ENCODE measurements around the gene LIPT1.
"Not testable (repeated sequence)": the region's sequence is repeated elsewhere in the genome, so short reads cannot be mapped to it uniquely, and the experiment has no call there.

The LIPT1 gene

GRCh38 chr2:99171377-99172140, 16.8 kb downstream of the LIPT1 start:
- no peak for DNase-seq (ENCODE audit: low read depth in 2 of 2)

DNA sequence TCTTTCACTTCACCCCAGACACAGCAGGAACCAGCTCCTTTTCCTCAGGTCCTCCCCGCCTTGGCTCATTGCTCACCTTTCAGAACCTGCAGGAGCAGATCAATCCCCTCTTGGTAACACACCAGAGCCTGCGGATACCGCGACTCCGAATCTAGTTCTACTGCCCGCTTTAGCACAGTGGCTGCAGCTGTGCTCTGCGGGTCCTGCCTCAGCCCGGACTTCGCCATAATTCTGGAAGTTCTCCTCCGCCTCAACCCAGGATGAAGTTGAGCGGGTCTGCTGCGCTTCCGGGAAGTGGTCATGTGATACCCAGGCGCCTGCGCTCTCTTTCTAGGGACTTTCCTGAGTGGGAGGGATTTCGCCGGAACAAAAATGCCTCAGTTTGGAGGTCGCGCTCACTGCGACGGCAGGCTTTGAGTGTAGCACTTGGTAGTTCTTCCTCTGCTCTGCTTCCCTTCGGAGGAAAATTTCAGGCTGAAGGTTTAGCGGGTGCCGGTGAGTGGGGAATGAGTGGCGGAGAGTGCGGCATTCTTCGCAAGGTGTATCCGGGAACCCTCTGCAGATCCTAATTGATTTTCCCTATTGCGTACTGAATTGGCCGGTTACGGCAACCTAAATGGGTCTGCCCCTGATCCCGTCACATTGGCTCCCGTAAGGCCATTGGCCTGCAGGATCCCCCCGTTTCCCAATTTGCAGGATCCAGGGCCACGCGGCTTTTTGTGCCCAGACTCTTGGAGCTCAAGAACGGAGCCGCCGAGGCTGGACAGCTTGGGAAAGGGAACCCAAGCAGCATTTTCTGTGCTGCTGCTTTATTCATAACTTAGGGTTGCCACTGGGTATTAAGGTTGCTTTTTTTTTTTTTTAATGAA, 26.2 kb downstream of the LIPT1 start, which contains the start of the genes MITD1 and MRPL30:
MITD1 (minus strand) TSS at position 304 of the 869 bp plus-strand sequence; CDS start at position 227, 77 bp downstream.
MRPL30 (plus strand) TSS at position 430 of the 869 bp plus-strand sequence. CDS start 5,020 bp downstream, outside the sequence.
- peak; percentile 73 to 78 for DNase-seq (ENCODE audit: low read depth in 2 of 2)

- DNase-seq (ENCODE audit: low read depth in 2 of 2) = no peak
Measured at GRCh38 chr2:99181624-99182000, 26.8 kb downstream of the LIPT1 start.

DNA sequence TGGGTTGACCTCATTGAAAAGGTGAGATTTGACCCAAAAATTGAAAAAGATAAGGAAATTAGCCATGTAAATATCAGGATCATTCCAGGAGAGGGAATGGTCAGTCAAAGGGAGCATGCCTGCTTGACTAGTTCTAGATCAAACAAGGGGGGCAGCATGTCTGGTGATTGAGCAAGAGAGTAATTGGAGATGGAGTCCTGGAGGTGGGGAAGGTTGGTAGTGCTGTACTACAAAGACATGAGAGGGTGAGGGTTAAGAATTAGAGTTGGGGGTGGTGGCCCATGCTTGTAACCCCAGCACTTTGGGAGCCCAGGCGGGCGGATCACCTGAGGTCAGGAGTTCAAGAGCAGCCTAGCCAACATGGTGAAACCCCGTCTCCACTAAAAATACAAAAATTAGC, 28.3 kb downstream of the LIPT1 start:
- DNase-seq (ENCODE audit: low read depth in 2 of 2) = no peak

- no peak for DNase-seq (ENCODE audit: low read depth in 2 of 2)
Measured at GRCh38 chr2:99184811-99185210, 30.0 kb downstream of the LIPT1 start.

DNA sequence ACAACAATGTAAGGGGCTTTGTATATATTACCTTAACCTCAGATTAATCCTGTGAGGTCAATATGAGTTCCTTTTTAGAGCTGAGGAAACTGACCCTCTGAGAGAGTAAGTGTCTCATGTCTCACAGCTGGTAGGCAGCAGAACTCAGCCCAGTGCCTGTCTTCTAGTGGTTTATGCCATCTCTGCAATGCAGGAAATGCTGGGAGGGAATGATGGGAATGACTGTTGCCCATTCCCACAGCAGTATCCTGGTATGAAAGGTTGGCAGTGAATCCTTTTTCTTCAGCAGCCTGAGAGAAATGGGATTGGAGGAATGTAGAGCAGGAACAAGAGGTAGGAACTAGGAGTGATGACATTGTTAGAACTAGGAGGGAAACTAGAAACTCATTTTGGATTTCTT, 32.2 kb downstream of the LIPT1 start:
- DNase-seq (ENCODE audit: low read depth in 2 of 2) = no peak

DNA sequence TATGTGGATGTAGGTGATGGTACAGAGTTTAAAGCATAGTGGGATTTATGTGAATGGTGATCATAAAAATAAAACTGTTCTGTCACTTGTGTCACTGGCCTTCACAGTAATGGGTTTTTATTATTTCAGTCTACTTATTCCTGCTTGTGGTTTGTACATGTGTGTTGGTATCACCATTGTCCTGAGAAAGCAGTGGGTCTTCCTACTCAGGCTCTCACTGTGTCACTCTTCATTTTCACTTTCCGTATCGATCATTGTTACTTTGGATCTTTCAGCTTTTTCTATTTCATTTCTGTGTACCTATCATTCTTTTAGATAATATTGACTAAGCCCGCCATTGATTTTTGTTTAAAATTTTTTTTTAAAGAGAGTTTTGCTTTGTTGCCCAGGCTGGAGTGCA, 33.6 kb downstream of the LIPT1 start:
- DNase-seq (ENCODE audit: low read depth in 2 of 2) = no peak

DNA sequence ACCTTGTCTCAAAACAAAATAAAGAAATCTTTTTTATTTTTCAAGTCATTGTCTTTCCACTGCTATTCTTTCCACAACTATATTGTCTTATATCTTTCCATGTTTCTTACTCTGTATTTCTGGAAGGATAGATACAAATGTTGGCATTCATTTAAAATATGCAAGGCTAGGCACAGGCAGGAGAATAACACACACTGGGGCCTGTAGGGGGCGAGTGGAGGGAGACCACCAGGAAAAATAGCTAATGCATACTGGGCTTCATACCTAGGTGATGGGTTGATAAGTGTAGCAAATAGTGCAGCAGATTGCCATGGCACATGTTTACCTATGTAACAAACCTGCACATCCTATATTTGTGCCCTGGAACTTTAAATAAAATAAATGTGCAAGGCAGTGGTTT, 35.8 kb downstream of the LIPT1 start:
- DNase-seq (ENCODE audit: low read depth in 2 of 2) = no peak

- not testable (repeated sequence) for DNase-seq (ENCODE audit: low read depth in 2 of 2)
Measured at GRCh38 chr2:99192364-99192763, 37.6 kb downstream of the LIPT1 start.

DNA sequence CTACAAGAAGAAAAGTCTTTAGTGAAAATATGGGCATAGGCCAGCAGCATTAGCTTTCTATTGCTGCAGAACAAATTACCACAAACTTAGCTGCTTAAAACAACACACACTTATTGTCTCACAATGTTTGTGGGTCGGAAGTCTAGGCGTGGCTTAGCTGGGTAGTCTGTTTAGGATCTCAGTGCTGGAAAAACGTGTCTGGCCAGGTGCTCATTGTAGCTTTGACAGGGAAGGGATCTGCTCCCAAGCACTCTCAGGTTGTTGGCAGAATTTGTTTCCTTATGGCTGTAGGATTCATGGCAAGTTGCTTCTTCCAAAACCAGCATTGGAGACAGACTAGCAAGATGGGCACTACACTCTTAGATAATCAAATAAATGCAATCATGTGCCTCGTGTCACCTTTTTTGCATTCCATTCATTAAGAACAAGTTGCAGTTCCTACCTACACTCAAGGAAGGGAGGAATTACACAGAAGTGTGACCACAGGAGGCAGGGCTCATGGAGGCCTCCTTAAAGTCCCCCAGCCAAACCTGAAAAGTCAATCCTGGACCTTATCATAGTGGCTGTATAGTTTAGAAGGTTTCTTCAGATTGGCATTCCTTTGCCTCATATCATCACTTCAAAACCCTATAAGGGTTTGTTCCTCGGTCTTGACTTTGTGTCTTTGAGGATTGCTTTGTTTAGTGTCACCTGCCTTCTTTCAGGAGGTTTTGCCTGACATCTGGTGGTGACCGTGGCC, 43.5 kb downstream of the LIPT1 start:
- no peak for DNase-seq (ENCODE audit: low read depth in 2 of 2)

GRCh38 chr2:99200076-99200800, 45.5 kb downstream of the LIPT1 start:
- no peak for DNase-seq (ENCODE audit: low read depth in 2 of 2)

- no peak for DNase-seq (ENCODE audit: low read depth in 2 of 2)
Measured at GRCh38 chr2:99201959-99202678, 47.4 kb downstream of the LIPT1 start.

GRCh38 chr2:99205491-99205890, 50.7 kb downstream of the LIPT1 start:
- no peak for DNase-seq (ENCODE audit: low read depth in 2 of 2)

Measured in stimulated activated CD8-positive, alpha-beta memory T cell treated with anti-CD3 and anti-CD28 coated beads, Interleukin-2, amount 100 ng/mL, for 48 hours (primary cell).